GM19023 (cell line): ENCODE data around the gene JOSD1.

Experiments used
- ATAC-seq: cut with Tn5 transposase; IDR thresholded peaks from one replicate; pipeline ENCODE4 v1.9.1; 2021; ENCODE audit warnings: mild to moderate bottlenecking, moderate library complexity; ENCODE audit not compliant: unreplicated experiment

The JOSD1 gene

GRCh38 chr22:38700789-38701628 is at the start of gene JOSD1:
JOSD1 (minus strand) TSS chr22:38700943; CDS start chr22:38699987, 956 bp downstream.
- peak; percentile 36 for ATAC-seq

- no peak for ATAC-seq
These were observed 49.4 kb upstream of the JOSD1 start for GRCh38 chr22:38750104-38750503.

GRCh38 chr22:38748487-38749136 is 47.9 kb upstream of the JOSD1 start:
- no peak for ATAC-seq

GRCh38 chr22:38745676-38746460 is 45.1 kb upstream of the JOSD1 start:
- ATAC-seq = no peak

- no peak for ATAC-seq
These were observed 44.2 kb upstream of the JOSD1 start for GRCh38 chr22:38744981-38745380.

- ATAC-seq = no peak
These were observed 41.6 kb upstream of the JOSD1 start for GRCh38 chr22:38742176-38742942.

GRCh38 chr22:38741576-38741975 is 40.8 kb upstream of the JOSD1 start:
- no peak for ATAC-seq

- ATAC-seq = no peak
These were observed 40.4 kb upstream of the JOSD1 start for GRCh38 chr22:38741166-38741565.

- ATAC-seq = no peak
These were observed 40.0 kb upstream of the JOSD1 start for GRCh38 chr22:38740754-38741153.

- no peak for ATAC-seq
These were observed 39.5 kb upstream of the JOSD1 start for GRCh38 chr22:38740116-38740723.

GRCh38 chr22:38739300-38740055 is 38.7 kb upstream of the JOSD1 start:
- no peak for ATAC-seq

GRCh38 chr22:38738475-38739070 is 37.8 kb upstream of the JOSD1 start:
- ATAC-seq = no peak

GRCh38 chr22:38737302-38738060 is 36.7 kb upstream of the JOSD1 start:
- ATAC-seq = no peak

- ATAC-seq = no peak
These were observed 35.5 kb upstream of the JOSD1 start for GRCh38 chr22:38736257-38736570.

- ATAC-seq = no peak
These were observed 34.9 kb upstream of the JOSD1 start for GRCh38 chr22:38735465-38736256.

- ATAC-seq = no peak
These were observed 34.4 kb upstream of the JOSD1 start for GRCh38 chr22:38735126-38735464.

- ATAC-seq = no peak
These were observed 33.8 kb upstream of the JOSD1 start for GRCh38 chr22:38734421-38735100.
